IPS DF 19.7 (cell line): ENCODE measurements around the gene ABHD12.
"Not testable (repeated sequence)": the region's sequence is repeated elsewhere in the genome, so short reads cannot be mapped to it uniquely, and the experiment has no call there.

Experiments
- DNase-seq: peaks from one replicate; pipeline ENCODE4 v3.0.0-alpha.2; 2013; ENCODE audit warnings: low read depth, low spot score

The ABHD12 gene

DNA sequence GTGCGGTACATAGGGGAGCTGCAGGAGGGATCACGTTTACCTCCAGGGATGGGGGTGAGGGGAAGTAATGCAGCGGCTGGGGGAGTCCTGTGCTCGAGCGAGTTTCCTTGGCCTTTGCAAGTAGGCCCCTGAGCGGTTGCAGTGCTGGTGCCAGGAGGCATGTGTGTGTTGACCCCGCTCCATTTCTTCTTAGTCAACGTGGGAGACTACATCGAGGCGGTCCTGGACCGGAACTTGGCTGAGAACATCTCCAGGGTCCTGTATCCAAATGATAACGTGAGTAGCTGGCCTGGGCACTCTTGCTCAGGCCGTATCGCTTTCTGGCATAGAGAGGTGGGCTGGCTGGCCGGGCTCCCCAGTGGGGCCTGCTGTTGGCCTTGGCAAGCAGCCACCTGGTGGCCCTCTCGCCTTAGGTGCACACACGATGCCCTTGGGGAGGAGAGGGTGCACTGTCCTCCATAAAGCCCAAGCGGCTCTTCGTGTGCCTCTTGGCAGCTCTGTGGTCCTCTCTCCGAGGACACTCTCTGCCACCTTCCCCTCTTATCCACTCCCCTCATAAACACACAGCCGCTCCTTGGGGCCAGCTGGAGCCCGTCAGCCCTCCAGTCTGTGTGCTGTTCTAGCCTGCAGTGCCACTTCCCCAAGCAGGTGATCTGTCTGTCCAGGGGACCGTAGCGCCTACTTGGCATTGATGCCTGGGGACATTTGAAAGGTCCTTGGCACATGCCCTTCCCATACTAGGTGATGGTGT is 113.4 kb downstream of the ABHD12 start:
- DNase-seq, result no peak

DNA sequence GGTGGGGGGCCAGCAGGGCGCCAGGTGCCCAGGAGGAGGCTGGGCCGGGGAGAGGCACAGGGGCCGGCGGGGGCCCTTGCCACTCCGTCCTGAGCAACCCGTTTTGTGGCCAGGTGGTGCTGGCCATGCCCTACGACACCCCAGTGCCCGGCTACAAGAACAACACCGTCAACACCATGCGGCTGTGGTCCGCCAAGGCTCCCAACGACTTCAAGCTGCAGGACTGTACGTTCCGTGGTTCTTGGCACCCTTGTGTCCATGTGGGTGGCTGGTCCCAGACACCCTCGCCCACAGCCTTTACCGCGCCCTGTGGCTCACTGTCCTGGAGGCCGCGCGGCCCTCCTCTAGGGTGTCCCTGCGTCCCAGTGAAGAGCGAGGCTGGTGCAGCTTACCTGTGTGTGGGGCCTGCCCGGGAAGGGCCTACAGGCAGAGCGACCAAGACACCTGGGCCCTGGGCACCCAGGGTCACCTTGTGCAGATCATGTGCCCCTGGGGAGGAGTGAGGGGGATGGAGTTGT is 114.0 kb downstream of the ABHD12 start:
- DNase-seq, result no peak

DNA sequence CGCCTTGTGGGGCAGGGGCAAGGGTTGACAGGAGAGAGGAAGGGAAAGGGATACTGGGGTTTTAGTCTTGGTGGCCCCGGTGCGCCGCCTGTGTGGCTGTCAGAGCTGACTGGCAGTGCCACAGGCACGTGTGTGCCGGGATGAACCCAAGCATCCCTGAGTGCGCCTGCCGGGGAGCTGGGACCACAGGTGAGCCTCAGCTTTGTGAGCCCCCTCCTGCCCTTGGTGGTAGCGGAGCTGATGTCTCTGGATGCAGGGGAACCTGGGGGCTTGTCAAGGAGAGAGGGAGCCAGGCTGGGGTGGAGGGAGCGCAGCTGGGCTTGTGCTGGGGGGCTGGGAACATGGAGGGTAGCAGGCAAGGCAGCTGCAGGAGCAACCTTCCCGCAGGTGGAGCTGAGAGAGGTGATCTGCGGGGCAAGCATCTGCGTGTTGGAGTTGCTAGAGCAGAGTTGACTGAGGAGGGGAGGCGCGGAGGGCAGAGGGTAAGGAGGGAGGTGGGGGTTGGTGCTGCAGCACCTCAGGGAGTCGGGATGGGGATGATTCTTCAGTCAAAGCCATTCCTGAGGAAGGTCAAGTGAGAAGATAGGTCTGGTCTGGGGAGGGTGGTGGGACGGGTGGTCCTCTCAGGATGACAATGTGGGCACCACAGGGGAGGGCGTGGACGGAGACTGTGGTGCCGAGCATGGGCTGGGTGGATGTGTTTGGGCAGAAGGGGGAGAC is 114.7 kb downstream of the ABHD12 start:
- DNase-seq, result no peak

DNA sequence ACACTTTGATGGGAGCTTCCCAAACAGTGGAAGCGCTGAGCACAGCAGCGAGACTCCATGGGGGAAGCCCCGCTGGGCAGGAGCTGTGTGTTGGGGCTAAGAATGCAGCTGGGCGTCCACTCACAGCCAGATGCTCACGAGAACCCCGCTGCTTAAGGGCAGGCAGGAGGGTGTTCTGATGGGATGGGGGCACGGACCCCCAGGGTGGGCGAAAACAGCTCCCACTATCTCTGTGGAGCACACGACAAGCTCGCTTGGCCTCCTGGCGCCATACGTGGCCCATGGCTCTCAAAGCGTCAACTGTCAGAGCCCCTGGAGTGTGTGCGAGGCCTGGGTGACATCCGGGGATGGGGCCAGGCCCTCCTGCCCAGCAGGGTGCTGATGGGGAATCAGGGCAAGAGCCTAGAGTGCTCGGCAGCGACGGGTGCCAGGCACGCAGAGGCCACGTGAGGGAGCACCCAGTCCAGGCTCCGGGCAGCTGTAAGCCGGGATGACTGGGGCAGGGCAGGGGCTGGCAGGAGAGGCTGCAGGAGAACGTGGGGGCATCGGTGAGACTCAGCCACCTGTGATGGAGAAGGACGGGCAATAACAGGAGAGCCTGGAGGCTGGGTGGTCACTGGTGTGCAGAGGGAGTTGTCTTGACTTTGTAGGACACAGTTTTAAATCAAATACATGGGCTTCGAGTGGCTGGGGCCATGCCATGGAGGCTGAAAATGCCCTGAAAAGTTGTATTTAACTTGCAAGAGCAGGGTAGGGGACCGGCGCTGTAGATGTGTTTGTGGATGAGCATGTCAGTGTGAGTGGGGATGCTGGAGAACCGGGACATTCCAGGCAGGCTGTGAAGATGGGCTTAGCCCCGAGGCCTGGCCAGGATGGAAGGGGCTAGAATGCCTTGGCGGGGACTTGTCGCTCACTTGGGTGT is 115.5 kb downstream of the ABHD12 start:
- no peak for DNase-seq

DNA sequence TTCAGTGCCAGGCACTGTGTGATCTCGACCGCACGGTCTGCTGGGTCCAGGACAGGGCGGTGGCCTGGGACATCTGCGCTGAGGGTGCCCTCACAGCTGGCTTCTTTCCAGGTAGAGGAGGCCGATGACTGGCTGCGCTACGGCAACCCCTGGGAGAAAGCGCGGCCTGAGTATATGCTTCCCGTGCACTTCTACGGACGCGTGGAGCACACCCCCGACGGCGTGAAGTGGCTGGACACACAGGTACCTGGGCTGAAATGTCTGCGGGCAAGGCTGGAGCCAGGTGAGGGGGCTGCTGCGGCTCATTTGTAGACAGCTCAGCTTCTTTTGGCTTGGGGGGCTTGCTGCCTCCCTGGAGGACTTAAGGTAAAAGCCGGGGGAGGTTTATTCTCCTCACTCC is 116.2 kb downstream of the ABHD12 start:
- DNase-seq, result no peak

DNA sequence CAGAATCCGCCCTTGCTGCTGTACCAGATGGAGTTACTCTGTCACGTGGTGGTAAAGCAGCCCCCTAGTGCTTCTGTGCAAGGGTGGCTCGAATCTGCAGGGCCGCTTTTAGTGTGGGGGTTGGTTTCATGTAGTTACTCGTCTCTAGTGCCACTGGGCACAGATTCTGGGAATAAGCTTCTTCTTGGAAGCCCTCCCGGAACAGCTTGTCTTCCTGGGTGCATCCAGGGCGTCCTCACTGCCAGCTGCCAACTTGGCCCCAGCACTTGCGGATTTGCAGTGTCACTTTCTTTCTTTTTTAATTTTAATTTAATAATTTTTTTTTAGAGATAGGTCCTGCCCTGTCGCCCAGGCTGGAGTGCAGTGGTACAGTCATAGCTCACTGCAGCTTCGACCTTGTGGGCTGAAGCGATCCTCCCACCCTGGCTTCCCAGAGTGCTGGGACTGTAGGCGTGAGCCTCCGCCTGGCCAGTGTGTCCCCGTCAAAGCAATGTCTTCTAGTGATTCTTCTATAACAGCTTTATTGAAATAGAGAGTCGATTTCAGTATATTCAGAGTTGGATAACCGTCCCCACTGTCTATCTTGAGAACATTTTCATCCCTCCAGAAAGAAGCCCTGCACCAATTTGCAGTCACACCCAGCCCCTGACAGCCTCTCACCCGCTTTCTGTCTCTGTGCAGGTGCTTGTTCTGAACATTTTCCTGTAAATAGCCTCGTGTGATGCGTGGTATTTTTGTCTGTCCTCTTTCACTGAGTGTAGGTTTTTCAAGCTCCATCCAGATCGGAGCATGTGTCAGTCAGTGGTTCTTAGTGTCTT is 116.9 kb downstream of the ABHD12 start:
- DNase-seq, result no peak

DNA sequence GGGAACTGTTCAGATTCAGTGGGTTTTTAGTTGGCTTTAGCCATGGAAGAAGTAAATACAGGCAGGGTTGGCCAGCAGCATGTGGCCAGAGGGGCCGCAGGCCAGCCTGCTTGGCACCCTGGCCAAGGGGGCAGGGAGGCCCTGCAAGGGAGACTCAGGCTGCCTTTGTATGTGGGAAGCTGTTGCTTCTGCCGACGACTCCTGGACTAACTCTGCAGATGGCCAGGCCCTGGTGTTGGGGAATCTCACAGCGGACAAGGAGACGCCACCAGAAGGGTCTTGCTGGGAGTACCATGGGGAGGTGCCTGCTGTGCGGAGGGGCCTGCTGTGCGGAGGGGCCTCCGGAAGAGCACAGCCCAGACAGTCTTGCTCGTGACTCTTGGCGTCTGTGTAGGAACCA is 117.6 kb downstream of the ABHD12 start:
- DNase-seq, result no peak

DNA sequence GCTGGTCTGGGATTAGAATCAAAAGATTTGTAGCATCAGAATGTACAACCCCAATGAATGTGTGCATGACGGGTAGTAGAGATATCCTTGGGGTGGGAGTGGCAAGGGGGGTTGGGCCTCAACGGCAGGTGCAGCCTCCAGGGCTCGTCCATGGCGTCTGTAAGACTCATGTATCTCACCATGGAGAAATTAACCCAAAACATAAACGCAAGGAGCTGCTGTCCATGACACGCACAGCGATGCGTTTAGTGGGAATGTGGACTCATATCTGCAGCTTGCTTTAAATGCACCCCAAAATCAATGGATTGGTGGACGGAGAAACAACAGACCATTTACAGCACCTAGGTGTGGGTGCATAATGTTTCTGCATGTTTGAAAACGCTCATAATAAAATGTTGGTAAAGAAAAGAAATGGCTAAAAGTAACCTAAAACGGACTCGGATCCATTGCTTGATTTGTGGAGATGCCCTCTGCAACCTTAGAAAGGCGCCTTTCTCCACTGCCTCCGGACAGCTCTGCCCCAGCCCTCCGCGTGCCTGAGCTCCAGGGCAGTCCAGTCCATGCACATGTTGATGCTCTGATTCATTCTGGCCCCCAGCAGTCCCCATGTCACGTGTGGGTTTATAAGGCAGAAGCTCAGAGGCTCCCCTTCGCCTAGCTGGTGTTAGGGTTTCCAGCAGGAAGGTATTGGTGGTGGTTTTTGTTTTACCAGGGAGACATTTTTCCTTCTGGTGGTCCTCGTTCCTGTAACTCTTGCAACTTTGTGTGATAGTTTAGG is 118.2 kb downstream of the ABHD12 start:
- no peak for DNase-seq

DNA sequence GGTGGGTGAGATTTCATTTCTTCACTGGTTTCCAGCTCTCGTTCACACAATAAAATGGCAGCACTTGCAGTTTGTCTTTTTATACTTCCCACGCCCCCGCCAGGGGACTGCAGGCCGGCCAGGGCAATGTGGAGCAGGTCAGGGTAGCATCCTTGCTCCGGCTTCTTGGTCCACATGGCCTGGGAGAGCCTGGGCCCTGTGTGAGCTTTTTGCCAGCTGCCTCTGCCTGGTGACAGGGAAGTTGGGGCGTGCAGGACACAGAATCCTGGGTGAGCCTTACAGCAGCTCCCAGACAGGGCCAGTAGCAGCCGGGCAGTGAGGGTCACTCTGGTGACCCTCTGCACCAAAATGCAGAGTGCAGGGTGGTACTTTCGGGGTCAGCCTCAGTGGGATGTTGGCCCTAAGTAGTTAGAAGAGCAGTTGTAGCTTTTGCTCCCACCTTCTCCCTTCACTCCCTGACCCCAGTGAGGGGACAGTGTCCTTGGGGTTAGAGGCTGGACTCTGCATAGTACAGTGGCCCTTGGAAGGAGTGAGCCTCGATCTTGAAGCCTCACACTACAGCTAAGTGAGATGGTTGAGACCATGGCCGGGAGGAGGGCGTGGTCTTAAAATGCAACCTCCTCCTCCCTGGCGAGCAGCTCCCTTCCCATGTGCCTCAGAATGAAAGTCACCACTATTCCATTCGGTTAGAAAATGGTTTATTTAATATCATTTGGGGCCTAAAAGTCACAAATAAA is 119.0 kb downstream of the ABHD12 start:
- no peak for DNase-seq

DNA sequence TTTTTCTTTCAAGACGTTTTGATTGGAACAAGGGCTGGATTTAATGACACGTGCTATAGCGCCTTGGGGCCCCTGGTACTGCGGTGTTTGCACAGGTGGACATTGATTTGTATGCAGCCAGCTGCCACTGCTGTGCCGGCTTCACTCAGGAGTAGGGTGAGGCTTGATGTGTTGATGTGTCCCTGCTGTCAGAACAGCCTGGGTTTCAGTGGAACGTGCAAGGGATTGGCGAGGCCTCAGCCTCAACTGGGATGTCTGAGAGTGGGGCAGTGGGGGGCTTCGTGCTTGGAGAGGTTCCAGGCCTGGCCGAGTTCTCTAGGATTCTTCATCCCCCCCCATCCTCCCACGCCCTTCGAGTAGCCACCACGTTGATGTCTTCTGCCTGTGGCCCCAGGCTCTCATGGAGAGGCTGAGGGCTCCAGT is 119.8 kb downstream of the ABHD12 start:
- DNase-seq, result no peak

DNA sequence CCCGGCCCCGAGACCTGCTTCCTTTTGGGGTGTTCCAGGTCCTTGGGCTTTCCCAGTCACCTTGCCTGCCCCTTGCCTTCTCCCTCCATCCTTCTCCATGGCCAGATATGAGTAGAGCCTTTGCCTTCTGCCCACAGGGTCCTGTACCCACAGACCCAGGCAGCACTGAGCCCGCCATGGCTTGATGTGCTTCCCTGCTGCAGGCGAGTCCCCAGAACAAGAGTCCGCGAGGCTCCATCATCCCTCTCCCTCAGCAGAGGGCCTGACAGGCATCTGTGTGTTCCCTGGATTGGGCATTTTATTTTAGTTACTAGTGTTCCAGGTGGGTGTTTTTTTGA is 120.8 kb downstream of the ABHD12 start:
- DNase-seq, result no peak

DNA sequence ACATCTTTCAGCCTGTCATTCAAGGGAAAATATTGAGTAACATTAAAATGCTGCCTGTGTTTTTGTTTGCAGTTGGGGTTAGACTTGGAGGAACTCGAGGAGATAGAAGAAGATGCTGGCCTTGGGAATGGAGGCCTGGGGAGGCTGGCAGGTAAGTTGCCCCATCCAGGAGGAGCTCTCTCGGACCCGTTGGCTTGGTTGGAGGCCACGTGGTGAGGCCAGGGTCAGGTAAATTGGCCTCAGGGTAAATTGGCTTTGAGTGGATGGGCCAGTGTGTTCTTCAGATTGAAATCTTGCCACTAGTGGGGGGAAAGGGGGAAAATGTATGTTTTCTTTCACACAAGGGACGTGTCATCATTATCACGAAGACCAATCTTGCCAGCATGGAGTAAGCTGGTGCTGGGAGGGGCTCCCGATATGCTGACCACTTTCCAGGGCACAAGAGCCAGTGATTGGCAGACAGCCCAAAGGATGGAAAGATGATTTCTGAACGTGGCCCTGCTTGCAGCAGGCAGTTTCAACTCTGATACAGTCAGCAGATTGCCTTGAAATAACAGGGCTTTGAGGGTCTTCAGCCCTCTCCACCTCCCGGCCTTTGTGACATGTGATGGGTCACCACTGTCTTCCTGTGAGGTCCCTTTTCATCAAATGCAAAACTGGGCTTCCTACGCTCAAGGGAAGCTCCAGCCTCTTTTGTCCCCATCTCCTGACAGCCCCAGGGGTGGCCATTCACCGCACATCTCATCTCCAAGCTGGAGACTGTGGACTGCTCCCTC is 121.4 kb downstream of the ABHD12 start:
- DNase-seq, result no peak

DNA sequence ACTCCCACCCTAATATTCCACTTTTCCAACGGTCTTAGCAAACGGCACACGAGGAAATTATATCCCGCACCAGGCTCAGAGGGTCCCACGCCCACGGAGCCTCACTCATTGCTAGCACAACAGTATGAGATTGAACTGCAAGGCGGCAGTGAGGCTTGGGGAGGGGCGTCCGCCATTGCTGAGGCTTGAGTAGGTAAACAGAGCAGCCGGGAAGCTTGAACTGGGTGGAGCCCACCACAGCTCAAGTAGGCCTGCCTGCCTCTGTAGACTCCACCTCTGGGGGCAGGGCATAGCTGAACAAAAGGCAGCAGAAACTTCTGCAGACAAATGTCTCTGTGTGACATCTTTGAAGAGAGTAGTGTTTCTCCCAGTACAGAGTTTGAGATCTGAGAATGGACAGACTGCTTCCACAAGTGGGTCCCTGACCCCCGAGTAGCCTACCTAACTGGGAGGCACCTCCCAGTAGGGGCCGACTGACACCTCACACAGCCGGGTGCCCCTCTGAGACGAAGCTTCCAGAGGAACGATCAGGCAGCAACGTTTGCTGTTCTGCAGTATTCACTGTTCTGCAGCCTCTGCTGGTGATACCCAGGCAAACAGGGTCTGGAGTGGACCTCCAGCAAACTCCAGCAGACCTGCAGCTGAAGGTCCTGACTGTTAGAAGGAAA is 129.7 kb downstream of the ABHD12 start:
- DNase-seq, result not testable (repeated sequence)

DNA sequence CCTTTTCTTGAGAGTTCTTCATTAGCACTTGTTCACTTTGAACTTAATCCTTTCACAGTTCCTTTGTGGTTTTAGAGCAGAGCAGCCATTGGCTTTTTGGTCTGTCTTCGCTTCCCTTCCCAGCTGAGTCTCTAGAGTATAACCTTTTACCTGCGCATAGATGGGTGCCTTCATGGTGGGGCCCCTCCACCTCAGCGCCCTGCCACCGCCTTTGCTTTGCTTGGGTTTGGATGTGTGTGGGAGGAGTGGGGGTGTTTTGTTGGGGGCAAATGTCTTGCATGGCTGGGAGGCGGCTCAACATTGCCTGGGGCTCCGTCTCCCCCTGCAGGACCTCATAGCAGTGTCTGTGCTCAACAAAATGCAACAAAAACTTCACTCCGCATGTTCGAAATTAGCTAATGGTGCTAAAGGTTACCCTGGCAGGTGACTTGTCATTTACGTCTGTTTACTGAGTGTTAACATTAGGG is 130.8 kb downstream of the ABHD12 start:
- no peak for DNase-seq

DNA sequence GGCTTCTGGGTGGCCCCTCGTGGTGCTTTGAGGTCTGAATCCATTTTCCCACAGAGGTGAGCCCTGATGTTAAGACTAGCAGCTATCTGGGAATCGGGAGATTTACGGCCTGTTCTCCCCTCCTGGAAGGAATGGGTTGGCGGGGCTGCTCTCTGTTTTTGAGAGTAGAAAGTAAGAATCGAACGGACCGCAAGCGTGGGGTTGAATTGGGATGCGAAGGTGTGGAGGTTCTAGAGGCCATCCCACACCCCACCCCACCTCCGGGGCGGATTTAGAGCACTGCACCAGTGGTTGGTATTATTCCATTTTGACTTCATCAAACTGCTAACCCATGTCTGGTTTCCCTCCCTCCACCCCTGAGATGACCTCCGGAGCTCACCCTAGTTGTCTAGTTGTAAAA is 131.3 kb downstream of the ABHD12 start:
- no peak for DNase-seq

DNA sequence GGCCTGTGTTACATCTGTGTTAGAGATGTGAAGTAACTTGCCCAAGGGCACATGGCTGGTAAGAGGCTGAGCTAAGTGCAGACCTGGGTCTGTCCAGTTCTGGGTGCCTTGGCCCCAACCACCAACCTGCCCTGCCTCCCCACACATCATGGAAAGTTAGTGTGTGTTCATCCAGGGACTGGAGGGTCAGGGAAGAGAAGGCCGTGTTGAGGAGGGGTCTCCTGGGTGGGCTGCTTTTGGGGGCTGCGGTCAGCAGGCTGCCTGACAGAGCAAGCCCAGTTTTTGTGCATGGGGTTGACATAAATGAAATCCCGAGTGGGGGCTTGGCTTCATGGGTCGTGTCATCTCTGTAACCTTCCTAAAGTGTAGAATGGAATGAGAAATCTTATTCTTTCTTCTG is 131.8 kb downstream of the ABHD12 start:
- no peak for DNase-seq

DNA sequence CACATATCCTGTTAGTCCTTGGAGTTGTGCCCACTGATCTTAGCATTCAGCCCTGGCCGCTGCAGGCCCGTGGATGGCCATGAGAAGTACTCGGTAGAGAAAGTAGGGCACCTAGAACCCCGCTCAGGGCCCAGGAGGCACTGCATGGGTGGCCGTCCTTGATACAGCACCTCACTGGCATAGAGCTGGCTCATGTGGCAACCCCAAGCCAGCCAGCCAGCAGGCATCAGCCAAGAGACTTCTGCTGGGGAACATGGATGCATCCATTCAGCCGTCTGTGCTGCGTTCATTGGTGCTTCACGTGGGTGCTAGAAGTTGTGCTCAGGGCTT is 132.2 kb downstream of the ABHD12 start:
- DNase-seq, result no peak

DNA sequence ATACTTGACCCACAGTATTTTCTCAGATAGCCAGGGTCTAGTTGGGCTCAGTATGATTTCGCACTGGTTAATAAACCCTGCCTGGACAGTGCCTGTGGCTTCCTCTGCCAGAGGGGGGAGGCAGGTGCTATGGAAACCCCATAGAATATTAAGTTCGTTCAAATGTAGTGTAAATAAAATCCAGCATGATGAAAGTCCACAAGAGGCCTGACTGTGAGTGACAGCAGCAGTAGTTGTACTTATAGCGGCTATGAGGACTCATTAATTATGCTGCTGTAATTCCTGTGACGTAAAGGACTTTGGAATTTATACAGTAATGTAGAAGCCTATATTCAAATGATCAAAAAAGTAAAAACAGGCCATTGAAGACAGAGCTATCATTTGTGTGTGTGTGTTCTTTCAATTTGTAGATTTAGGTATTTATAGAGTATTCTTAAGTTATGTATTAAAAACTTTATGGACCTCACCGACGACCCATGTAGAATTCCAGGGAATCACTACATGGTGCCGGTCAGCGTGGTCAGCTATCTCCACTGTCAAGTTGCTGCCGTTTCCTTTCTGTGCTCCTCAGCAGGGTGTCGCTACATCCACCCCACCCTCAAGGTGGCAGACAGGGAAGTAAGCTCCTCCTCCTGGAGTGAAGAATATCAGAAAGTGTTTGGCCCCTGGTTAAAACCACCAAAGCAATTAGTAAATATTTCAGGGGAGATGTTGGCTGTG is 132.7 kb downstream of the ABHD12 start:
- no peak for DNase-seq
